HG02938 (cell line): ENCODE data around the gene AURKAIP1.
A peak's percentile ranks its signal among the peaks of the same experiment; 100 is the strongest.

Experiments
- ATAC-seq: cut with Tn5 transposase; IDR thresholded peaks from one replicate; pipeline ENCODE4 v1.9.1; 2021; ENCODE audit warnings: mild to moderate bottlenecking, moderate library complexity; ENCODE audit not compliant: unreplicated experiment

Gene AURKAIP1

GRCh38 chr1:1335283-1335682 is 39.7 kb downstream of the AURKAIP1 start:
- ATAC-seq: no peak

GRCh38 chr1:1334835-1335234 is 40.2 kb downstream of the AURKAIP1 start:
- ATAC-seq: no peak

GRCh38 chr1:1333551-1334241 is 41.3 kb downstream of the AURKAIP1 start:
- no peak for ATAC-seq

- no peak for ATAC-seq
Observed at GRCh38 chr1:1332774-1333480, 42.1 kb downstream of the AURKAIP1 start.

GRCh38 chr1:1332031-1332755 is 42.8 kb downstream of the AURKAIP1 start:
- no peak for ATAC-seq

- ATAC-seq: no peak
Observed at GRCh38 chr1:1331068-1331965, 43.7 kb downstream of the AURKAIP1 start, which contains the start of gene TAS1R3. Gene TAS1R3 (plus strand): TSS chr1:1331280. CDS start chr1:1331346, 66 bp downstream.

- ATAC-seq: no peak
Observed at GRCh38 chr1:1330366-1331067, 44.5 kb downstream of the AURKAIP1 start.

GRCh38 chr1:1329304-1330210 is 45.5 kb downstream of the AURKAIP1 start:
- no peak for ATAC-seq

- ATAC-seq: no peak
Observed at GRCh38 chr1:1328254-1328653, 46.8 kb downstream of the AURKAIP1 start.

GRCh38 chr1:1327291-1327690 is 47.7 kb downstream of the AURKAIP1 start:
- ATAC-seq: no peak

- ATAC-seq: no peak
Observed at GRCh38 chr1:1326075-1326605, 48.9 kb downstream of the AURKAIP1 start.

- ATAC-seq: no peak
Observed at GRCh38 chr1:1325288-1326074, 49.5 kb downstream of the AURKAIP1 start.

- ATAC-seq: peak; percentile 58
Observed at GRCh38 chr1:1324524-1325287, 50.3 kb downstream of the AURKAIP1 start, which contains the start of the genes CPTP and INTS11. Gene CPTP (plus strand): TSS chr1:1324802. CDS start chr1:1326911, 2,109 bp downstream. Gene INTS11 (minus strand): TSS chr1:1324660. CDS start chr1:1324608, 52 bp downstream.

GRCh38 chr1:1324084-1324523 is 50.9 kb downstream of the AURKAIP1 start:
- peak; percentile 27 for ATAC-seq
